ENCODE data around the gene CLN6.
"Not testable (repeated sequence)": the region's sequence is repeated elsewhere in the genome, so short reads cannot be mapped to it uniquely, and the experiment has no call there.

The CLN6 gene

GRCh38 chr15:68213991-68214837 is 15.3 kb downstream of the CLN6 start:
- Histone ChIP-seq H3K4me3 (ENCODE audit: low read length) (no peak overlapping the region), H3K9me3 (ENCODE audit: insufficient read depth, low read length) (no peaks in the 10 kb centered on the region), H3K4me2 (ENCODE audit: low read length) (no peak overlapping the region), H3K79me2 (ENCODE audit: low read length) (peaks cover 93% of the 10 kb centered on the region), H4K20me1 (ENCODE audit: insufficient read depth, low read length) (peaks cover 34% of the 10 kb centered on the region), H3K9ac (ENCODE audit: low read length) (no peak overlapping the region), H3K4me1 (ENCODE audit: low read length) (peaks cover 20% of the 10 kb centered on the region), H3K36me3 (replicated peaks; ENCODE audit: low read depth, low read length) (peaks cover 43% of the 10 kb centered on the region), H3K27me3 (ENCODE audit: low read depth, low read length) (no peaks in the 10 kb centered on the region), H2AFZ (ENCODE audit: low read depth, low read length) (no peak overlapping the region), H3K27ac (ENCODE audit: low read length) (no peak overlapping the region)
- TF ChIP-seq EZH2phosphoT487 (IDR thresholded peaks at IDR 0.05; ENCODE audit: low read depth) = no peak
- TF ChIP-seq, protein P1, sequence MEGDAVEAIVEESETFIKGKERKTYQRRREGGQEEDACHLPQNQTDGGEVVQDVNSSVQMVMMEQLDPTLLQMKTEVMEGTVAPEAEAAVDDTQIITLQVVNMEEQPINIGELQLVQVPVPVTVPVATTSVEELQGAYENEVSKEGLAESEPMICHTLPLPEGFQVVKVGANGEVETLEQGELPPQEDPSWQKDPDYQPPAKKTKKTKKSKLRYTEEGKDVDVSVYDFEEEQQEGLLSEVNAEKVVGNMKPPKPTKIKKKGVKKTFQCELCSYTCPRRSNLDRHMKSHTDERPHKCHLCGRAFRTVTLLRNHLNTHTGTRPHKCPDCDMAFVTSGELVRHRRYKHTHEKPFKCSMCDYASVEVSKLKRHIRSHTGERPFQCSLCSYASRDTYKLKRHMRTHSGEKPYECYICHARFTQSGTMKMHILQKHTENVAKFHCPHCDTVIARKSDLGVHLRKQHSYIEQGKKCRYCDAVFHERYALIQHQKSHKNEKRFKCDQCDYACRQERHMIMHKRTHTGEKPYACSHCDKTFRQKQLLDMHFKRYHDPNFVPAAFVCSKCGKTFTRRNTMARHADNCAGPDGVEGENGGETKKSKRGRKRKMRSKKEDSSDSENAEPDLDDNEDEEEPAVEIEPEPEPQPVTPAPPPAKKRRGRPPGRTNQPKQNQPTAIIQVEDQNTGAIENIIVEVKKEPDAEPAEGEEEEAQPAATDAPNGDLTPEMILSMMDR (IDR thresholded peaks at IDR 0.05; ENCODE audit: low read depth, low read length) = no peak

- peaks cover 20% of the 10 kb centered on the region for H3K4me1 ChIP-seq (ENCODE audit: low read length)
Observed at GRCh38 chr15:68213491-68213845, 16.1 kb downstream of the CLN6 start.

DNA sequence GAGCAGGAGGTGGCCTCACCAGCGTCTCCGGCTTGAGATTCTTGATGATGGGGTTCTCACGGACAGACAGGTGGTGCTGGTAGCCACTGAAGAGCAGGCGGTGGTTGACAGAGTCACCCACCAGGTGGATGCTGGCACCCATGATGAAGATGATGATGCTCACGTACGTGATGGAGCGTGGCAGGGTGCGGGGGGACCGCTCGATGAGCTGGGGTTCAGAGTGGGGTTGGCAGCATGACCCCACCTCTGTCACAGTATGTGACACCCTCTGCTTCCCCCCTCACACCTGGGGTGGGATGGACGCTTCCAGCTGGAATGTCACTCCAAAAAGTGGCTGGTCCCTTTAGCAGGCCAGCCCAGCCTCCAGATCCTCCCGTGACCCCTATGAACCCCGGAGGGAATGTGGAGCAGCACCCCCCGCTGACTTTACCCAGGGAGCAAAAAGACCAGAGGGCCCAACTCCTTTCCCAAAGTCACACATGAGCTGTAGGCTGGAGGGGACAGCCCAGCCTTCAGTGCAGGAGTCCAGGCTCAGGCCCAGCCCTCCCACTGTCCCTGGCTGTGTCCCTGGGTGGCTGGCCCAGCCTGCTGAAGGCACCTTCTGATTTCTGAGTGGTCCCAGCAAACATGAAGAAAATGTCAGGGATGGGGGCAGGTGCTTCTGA is 17.7 kb downstream of the CLN6 start:
- Histone ChIP-seq H3K9me3 (ENCODE audit: insufficient read depth, low read length) (no peaks in the 10 kb centered on the region), H2AFZ (ENCODE audit: low read depth, low read length) (no peak overlapping the region), H3K36me3 (replicated peaks; ENCODE audit: low read depth, low read length) (peaks cover 33% of the 10 kb centered on the region), H4K20me1 (ENCODE audit: insufficient read depth, low read length) (peaks cover 14% of the 10 kb centered on the region), H3K27me3 (ENCODE audit: low read depth, low read length) (no peaks in the 10 kb centered on the region), H3K4me2 (ENCODE audit: low read length) (no peak overlapping the region), H3K4me1 (ENCODE audit: low read length) (peaks cover 20% of the 10 kb centered on the region), H3K9ac (ENCODE audit: low read length) (no peak overlapping the region), H3K79me2 (ENCODE audit: low read length) (peaks cover 82% of the 10 kb centered on the region), H3K4me3 (ENCODE audit: low read length) (no peak overlapping the region), H3K27ac (ENCODE audit: low read length) (no peak overlapping the region)
- no peak for TF ChIP-seq EZH2phosphoT487 (IDR thresholded peaks at IDR 0.05; ENCODE audit: low read depth)
- TF ChIP-seq, protein P1 (IDR thresholded peaks at IDR 0.05; ENCODE audit: low read depth, low read length) = no peak

More at GRCh38 chr15:68213491-68213845, 16.1 kb downstream of the CLN6 start:
- not testable (repeated sequence) for H3K4me3 ChIP-seq (ENCODE audit: low read length); H3K27ac ChIP-seq (ENCODE audit: low read length); H2AFZ ChIP-seq (ENCODE audit: low read depth, low read length); H3K4me2 ChIP-seq (ENCODE audit: low read length); H3K9ac ChIP-seq (ENCODE audit: low read length); H3K27me3 ChIP-seq (ENCODE audit: low read depth, low read length); H3K9me3 ChIP-seq (ENCODE audit: insufficient read depth, low read length)
- Histone ChIP-seq H3K79me2 (ENCODE audit: low read length) (peaks cover 92% of the 10 kb centered on the region), H4K20me1 (ENCODE audit: insufficient read depth, low read length) (peaks cover 28% of the 10 kb centered on the region), H3K36me3 (replicated peaks; ENCODE audit: low read depth, low read length) (peaks cover 43% of the 10 kb centered on the region)

GRCh38 chr15:68210821-68211655 is 18.5 kb downstream of the CLN6 start:
- Histone ChIP-seq H3K4me1 (ENCODE audit: low read length) (peaks cover 20% of the 10 kb centered on the region), H4K20me1 (ENCODE audit: insufficient read depth, low read length) (peaks cover 6% of the 10 kb centered on the region), H2AFZ (ENCODE audit: low read depth, low read length) (no peak overlapping the region), H3K36me3 (replicated peaks; ENCODE audit: low read depth, low read length) (peaks cover 30% of the 10 kb centered on the region), H3K4me3 (ENCODE audit: low read length) (no peak overlapping the region), H3K4me2 (ENCODE audit: low read length) (0 out of 2 replicates have a peak overlapping the region, but pooled peaks have one; percentile 15), H3K9ac (ENCODE audit: low read length) (no peak overlapping the region), H3K79me2 (ENCODE audit: low read length) (peaks cover 74% of the 10 kb centered on the region), H3K27me3 (ENCODE audit: low read depth, low read length) (no peaks in the 10 kb centered on the region), H3K27ac (ENCODE audit: low read length) (0 out of 2 replicates have a peak overlapping the region, but pooled peaks have one; percentile 51), H3K9me3 (ENCODE audit: insufficient read depth, low read length) (no peaks in the 10 kb centered on the region)
- TF ChIP-seq, protein P1 (IDR thresholded peaks at IDR 0.05; ENCODE audit: low read depth, low read length) = peak; percentile 76
- no peak for TF ChIP-seq EZH2phosphoT487 (IDR thresholded peaks at IDR 0.05; ENCODE audit: low read depth)
